Stomach (tissue), 4 donors: ENCODE measurements around the gene USH1G.

Experiments used
- EP300 ChIP-seq: sonication (generic); formaldehyde crosslinking; IDR thresholded peaks from one replicate; pipeline ENCODE4 v1.6.1; 2017; ENCODE audit warnings: antibody characterized with exemption
- POLR2A ChIP-seq, 4 donors: fragments of 450-650 bp; IDR thresholded peaks; one replicate each; pipeline ENCODE4 v1.6.1; 2016; ENCODE audit warnings: antibody characterized with exemption in 4 of 4, control low read depth in 2 of 4, mild to moderate bottlenecking in 1 of 4, moderate library complexity in 1 of 4
- TF ChIP-seq, protein P1 (sequence below), 7 experiments: fragments of 450-650 bp in 4 of 7; fragments of 200-600 bp in 3 of 7; sonication (generic) in 3 of 7; IDR thresholded peaks; one replicate each; pipeline ENCODE4 v1.5.1; 2016 to 2019; ENCODE audit warnings: antibody characterized with exemption in 7 of 7, control low read depth in 2 of 7, mild to moderate bottlenecking in 1 of 7

DNA sequence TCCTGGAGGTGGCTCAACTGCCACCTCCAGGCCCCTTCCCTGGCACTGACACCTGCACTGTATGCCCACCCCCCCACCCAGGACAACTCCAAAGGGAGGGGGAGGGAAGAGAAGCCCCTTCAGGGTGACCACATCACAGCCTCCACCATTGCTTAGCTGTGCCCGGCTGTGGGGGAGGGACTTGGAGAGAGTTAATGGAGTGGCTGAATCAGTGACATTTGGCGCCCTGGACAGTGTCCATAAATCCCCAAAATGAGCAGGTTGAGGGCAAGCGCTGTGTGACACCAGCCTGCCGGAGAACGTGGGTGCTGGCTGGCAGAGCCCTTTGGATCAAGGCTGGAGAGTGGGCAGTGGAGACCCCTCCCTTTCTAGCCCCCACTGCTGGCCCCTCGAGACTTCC is 883 bp downstream of the USH1G start:
- TF ChIP-seq, protein P1, sequence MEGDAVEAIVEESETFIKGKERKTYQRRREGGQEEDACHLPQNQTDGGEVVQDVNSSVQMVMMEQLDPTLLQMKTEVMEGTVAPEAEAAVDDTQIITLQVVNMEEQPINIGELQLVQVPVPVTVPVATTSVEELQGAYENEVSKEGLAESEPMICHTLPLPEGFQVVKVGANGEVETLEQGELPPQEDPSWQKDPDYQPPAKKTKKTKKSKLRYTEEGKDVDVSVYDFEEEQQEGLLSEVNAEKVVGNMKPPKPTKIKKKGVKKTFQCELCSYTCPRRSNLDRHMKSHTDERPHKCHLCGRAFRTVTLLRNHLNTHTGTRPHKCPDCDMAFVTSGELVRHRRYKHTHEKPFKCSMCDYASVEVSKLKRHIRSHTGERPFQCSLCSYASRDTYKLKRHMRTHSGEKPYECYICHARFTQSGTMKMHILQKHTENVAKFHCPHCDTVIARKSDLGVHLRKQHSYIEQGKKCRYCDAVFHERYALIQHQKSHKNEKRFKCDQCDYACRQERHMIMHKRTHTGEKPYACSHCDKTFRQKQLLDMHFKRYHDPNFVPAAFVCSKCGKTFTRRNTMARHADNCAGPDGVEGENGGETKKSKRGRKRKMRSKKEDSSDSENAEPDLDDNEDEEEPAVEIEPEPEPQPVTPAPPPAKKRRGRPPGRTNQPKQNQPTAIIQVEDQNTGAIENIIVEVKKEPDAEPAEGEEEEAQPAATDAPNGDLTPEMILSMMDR (IDR thresholded peaks at IDR 0.05), result no peak
- TF ChIP-seq EP300, result no peak
- TF ChIP-seq POLR2A (IDR thresholded peaks at IDR 0.05), result no peak
